ENCODE data around the gene FAM241A. TPM values are rescaled to one million over a fixed set of nuclear protein-coding genes. Genes with fewer than 3 reads are reported as not detected.

FAM241A gene
- 5.0 TPM for total RNA-seq
- long read RNA-seq, full-length matches to known transcripts: 91 of 93 reads
- long read RNA-seq, partial matches to known transcripts: 0 of 93 reads
- long read RNA-seq, other reads (novel, unspliced or antisense): 2 of 93 reads

DNA sequence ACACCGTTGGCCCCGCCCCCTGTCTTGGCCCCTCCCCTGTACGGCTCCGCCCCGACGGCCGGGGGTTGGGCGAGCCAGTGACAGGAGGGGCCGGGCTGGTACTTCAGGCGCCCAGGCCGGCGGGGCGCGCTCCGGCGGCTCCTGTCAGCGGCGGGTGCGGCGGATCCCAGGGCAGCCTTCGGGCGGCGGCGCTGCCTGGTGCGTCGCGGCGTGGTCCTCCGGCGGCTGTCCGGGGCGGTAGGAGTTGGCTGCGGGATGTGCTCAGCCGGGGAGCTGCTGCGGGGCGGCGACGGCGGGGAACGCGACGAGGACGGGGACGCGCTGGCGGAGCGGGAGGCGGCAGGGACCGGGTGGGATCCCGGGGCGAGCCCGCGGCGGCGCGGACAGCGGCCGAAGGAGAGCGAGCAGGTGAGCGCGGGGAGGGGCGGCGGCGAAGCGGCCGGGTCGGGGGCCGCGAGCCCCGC is at the start of gene FAM241A:
FAM241A (plus strand) TSS at position 129 of the 464 bp plus-strand sequence; CDS start at position 256, 127 bp downstream.
- Histone ChIP-seq H3K9me3 (no peaks in the 10 kb centered on the region), H3K36me3 (no peaks in the 10 kb centered on the region), H3K27ac (peak within 1 kb of the TSS; percentile 90), H3K27me3 (ENCODE audit: low read depth) (no peaks in the 10 kb centered on the region), H3K4me1 (peaks cover 42% of the 10 kb centered on the region), H3K4me3 (peak within 1 kb of the TSS; percentile 84)
- ATAC-seq (peak; percentile 99), DNase-seq (peak; percentile 89)
- TF ChIP-seq CTCF (IDR thresholded peaks at IDR 0.05): no peak
- intact Hi-C loops (cut with DNase I): no loop called here

- DNase-seq (no peak), ATAC-seq (no peak)
- Histone ChIP-seq H3K4me3 (no peak overlapping the region), H3K9me3 (no peaks in the 10 kb centered on the region), H3K4me1 (no peaks in the 10 kb centered on the region), H3K27me3 (ENCODE audit: low read depth) (no peaks in the 10 kb centered on the region), H3K27ac (no peak overlapping the region), H3K36me3 (no peaks in the 10 kb centered on the region)
- intact Hi-C loops (cut with DNase I): no loop called here
- no peak for TF ChIP-seq CTCF (IDR thresholded peaks at IDR 0.05)
Observed at GRCh38 chr4:112098841-112099530, 46.3 kb upstream of the FAM241A start.

DNA sequence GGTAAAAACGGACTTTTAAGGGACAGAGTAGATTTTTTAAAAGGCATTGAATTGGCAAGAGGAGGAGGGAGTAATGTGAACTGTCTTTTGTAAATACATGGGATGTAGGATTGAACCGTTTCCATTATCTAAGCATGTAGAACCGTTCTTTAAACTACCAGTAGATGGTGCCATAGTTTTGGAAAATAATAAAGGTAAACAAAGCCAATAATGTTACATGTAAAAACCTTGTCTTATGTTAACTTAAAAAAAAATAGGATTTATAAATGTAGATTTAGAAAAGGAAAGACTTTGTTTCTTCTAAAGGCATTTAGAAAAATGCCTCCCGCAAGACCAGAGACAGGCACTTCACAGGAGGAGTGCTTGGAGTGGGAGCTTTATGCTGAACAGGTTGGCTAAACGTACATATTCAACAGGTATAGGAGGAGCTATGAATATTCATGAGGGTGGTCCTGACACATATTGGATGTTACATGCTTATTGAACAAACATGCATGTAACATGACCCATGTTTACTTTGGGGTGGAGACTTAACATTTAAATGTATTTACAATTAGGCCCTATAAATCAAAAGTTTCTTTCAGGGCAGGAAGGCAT is 45.5 kb upstream of the FAM241A start:
- DNase-seq (no peak), ATAC-seq (peak; percentile 61 to 86)
- no peaks in the 10 kb centered on the region for H3K9me3 ChIP-seq
- no peaks in the 10 kb centered on the region for H3K36me3 ChIP-seq
- H3K27ac ChIP-seq: no peak overlapping the region
- no peaks in the 10 kb centered on the region for H3K27me3 ChIP-seq (ENCODE audit: low read depth)
- no peak overlapping the region for H3K4me3 ChIP-seq
- H3K4me1 ChIP-seq: no peaks in the 10 kb centered on the region
- TF ChIP-seq CTCF (IDR thresholded peaks at IDR 0.05): peak; percentile 67
- intact Hi-C loops (cut with DNase I): loop anchor here (5.0 kb wide), 1 partner anchor 133 kb away; the partner anchor contains the start of gene AP1AR

DNA sequence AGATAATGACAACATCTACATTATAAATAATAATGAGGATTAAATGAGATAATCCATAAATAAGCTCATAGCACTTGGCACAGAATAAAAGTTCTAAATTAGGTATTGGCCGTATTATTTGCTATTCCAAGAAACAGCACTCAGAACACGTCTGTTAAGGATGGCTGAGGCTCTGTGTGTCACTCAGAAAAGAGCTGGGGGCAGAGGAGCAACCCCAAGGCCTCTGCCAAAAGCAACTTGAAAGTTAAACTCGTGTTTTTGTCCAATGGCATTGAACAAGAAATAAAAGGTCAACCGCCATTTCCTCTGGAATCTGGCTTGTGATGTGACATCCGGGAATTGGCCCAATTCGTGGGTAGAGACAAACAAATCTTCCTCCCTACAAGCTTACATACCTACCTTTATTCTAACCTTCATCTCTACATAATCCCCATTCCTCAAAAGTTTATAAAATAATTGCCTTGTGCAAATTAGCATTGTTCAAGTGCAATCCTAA is 42.3 kb upstream of the FAM241A start:
- H3K27me3 ChIP-seq (ENCODE audit: low read depth): no peaks in the 10 kb centered on the region
- no peak for TF ChIP-seq CTCF (IDR thresholded peaks at IDR 0.05)
- no peaks in the 10 kb centered on the region for H3K9me3 ChIP-seq
- H3K4me3 ChIP-seq: no peak overlapping the region
- no peaks in the 10 kb centered on the region for H3K4me1 ChIP-seq
- DNase-seq (no peak), ATAC-seq (no peak)
- H3K27ac ChIP-seq: no peak overlapping the region
- no peaks in the 10 kb centered on the region for H3K36me3 ChIP-seq
- intact Hi-C loops (cut with DNase I): loop anchor here (5.0 kb wide), 1 partner anchor 129 kb away; the partner anchor contains the start of gene AP1AR

GRCh38 chr4:112105201-112105969 is 39.9 kb upstream of the FAM241A start:
- no peaks in the 10 kb centered on the region for H3K36me3 ChIP-seq
- no peak overlapping the region for H3K27ac ChIP-seq
- H3K9me3 ChIP-seq: no peaks in the 10 kb centered on the region
- intact Hi-C loops (cut with DNase I): no loop called here
- H3K27me3 ChIP-seq (ENCODE audit: low read depth): no peaks in the 10 kb centered on the region
- ATAC-seq (no peak), DNase-seq (no peak)
- peaks cover 11% of the 10 kb centered on the region for H3K4me1 ChIP-seq
- no peak overlapping the region for H3K4me3 ChIP-seq
- TF ChIP-seq CTCF (IDR thresholded peaks at IDR 0.05): no peak
